ENCODE data around the gene USP4.
"Not testable (repeated sequence)": the region's sequence is repeated elsewhere in the genome, so short reads cannot be mapped to it uniquely, and the experiment has no call there.

The USP4 gene

DNA sequence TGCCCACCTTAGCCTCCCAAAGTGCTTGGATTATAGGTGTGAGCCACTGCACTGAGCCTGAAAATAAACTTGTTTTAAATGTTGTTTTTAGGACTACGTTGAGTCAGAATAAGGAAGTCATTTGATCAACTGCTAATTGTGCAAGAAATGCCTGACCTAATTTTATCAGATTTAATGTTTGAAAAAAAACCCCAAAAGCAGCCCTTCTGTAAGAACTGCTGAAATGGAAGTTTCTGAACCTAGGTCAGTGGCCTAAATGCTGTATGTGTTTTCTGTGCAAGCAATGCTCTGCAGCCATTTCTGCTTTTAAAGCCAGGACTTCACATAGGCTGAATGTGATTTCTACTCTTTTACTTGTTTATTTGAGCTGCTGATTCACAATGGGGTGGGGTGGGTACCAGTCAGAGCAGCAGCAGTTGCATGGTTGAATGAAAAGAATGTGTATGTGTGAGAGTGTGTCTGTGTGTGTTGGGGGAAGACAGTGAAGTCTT lies 11.7 kb upstream of the USP4 start:
- DNase-seq = no peak

DNA sequence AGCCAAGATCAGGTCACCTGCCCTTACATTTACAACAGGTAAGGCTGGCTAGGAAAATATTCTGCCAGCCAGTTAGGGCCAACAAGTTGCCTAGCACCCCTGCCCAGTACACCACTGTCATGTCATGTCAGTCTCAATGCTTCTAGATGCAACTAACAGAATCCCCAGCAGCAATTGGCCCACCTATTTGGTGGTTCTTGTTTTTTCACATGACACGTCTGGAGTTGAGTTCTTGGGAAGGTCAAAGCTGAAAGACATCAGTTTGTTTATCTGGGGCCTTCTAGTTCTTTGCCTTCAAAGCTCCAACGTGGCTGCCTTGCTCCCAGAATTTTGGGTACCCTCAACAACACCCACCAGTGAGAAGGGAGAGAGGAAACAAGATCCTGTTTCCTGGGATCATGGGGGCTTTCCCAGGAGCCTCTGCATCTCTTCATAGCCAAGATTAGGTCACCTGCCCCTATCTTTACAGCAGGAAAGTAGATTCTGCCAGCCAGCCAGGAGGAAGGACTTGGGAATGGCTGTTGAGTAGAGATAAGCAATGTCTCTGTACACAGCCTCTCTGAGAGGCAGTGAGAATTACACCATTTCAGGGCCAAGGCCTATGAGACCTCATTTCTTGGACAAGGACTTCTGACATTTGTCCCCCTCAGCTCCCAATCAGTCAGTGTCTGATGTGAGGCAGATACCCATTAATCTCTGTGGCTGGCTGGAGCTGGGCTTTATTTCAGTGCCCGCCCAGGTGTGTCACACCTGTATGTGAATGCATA lies 9.7 kb upstream of the USP4 start:
- DNase-seq = no peak

DNA sequence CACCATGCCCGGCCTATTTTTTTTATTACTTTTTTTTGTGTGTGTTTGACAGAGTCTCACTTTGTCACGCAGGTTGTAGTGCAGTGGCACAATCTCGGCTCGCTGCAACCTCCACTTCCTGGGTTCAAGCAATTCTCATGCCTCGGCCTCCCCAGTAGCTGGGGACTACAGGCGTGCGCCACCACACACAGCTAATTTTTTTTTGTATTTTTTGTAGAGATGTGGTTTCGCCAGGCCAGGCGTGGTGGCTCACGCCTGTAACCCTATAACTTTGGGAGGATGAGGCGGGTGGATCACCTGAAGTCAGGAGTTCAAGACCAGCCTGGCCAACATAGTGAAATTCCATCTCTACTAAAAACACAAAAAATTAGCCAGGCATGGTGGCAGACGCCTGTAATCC lies 8.5 kb upstream of the USP4 start:
- DNase-seq = not testable (repeated sequence)

DNA sequence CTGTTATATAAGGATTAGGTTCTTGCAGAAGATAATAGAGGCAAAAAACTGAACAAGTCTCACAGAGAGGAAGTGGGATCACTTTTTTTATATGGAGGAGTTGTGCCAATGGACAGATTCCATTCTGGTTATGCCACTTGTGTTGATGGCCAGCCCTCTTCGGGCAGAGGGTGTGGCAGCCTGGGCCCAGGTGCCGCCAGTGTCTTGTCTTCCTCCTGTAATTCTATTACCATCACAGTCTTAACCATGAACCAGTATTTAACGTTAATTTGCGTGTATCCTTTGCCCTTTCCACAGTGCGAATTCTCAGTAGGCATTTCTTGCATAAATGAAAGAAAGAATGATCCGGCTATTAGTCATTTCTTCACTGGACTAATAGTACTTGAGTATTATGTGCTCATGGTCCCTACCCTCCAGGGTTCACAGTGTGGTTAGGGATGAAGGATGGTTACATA lies 7.0 kb upstream of the USP4 start:
- DNase-seq = no peak

DNA sequence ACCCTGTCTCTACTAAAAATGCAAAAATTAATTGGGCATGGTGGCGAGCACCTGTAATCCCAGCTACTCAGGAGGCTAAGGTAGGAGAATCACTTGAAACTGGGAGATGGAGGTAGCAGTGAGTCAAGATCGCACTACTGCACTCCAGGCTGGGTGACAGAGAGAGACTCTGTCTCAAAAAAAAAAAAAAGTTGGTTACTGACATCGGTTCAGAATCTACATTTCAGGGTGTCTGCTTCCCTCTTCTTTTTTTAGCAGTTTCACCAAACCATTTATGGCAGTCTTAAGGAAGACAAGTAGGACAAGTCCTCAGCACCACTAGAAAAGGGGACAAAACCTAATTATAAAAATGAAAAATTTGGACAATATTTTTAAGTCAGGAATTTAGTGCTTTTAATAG lies 3.3 kb upstream of the USP4 start:
- DNase-seq = no peak

DNA sequence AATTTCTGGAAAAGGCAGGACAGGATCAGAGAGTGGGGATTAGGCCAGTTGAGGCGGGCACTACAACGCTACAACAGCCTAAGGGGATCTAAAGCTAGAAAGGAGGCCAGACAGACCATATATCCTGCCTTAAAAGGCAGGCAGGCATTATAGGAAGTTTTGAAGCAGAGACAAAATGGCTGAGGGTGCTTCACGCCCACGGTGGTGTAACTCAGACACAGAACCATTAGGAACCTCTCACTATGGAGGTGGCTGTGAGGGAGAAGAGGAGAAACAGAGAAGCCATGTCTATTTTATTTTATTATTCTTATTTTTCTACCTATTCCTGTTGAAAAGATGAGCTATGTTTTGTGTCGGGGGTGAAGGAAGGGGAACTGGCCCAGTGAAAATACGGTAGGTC lies 2.1 kb upstream of the USP4 start:
- no peak for DNase-seq

DNA sequence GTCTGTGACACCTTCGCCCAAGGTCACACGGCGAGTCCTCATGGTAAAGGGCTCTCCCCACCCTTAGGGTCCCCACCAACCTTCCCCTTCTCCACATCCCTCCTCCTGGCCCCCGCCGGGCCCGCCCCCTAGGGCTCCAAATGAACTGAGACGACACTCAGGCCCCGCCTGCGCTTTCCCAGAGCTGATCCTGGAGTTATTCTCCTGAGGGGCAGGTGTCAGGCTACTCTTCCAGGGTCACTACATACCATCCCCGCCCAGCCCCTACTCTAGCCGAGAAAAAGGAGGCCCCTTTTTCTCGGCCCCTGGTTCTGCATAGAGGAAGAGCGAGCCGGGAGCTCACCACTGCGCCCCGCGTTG lies 292 bp downstream of the USP4 start:
- no peak for DNase-seq

DNA sequence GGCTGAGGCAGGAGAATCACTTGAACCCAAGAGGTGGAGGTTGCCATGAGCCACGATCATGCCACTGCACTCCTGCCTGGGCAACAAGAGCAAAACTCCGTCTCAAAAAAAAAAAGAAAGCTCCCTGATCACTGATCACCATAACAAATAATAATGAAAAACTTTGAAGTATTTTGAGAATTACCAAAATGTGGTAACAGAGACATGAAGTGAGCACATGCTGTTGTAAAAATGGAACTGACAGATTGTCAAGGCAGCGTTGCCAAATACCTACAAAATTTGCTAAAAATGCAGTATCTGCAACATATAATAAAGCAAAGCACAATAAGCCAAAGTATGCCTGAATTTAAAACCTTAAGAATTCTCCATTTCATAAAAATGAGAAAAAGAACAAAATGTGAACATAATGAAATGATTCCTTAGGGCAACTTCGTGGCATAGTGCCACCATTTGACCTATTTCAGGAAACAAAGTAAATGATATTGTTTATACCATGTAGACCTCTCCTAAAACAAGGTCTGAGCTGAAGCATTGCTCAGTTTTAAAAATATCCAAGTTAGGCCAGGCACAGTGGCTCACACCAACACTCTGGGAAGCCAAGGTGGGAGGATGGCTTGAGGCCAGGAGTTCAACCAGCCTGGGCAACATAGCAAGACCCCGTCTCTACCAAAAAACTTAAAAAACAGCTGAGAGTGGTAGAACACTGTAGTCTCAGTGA lies 5.8 kb downstream of the USP4 start:
- no peak for DNase-seq

DNA sequence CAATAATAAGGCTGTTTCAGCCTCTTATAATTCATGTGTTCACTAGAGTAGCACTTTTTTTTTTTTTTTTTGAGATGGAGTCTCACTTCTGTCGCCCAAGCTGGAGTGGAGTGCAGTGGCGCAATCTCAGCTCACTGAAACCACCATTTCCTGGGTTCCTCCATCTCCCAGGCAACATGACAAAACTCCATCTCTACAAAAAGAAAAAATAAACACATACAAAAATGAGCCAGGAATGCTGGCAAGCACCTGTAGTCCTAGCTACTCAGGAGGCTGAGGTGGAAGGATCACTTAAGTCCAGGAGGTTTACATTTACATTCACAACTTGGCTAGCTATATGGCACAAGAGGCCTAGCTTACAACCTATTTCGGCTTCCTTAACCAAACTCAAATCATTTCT lies 6.8 kb downstream of the USP4 start:
- DNase-seq = peak; percentile 56

DNA sequence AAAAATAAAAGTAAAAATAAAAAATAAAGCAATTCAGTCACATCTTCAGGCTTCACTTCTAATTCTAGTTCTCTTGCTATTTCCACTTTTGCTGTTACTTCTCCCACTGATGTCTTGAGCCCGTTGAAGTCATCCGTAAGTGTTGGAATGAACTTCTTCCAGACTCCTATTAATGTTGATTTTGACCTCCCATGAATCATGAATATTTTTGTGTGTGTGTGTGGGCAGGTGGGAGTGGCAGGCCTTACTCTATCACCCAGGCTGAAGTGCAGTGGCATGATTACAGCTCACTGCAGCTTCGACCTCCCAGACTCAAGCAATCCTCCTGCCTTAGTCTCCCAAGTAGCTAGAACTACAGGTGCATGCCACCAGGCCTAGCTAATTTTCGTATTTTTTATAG lies 10.7 kb downstream of the USP4 start:
- no peak for DNase-seq

DNA sequence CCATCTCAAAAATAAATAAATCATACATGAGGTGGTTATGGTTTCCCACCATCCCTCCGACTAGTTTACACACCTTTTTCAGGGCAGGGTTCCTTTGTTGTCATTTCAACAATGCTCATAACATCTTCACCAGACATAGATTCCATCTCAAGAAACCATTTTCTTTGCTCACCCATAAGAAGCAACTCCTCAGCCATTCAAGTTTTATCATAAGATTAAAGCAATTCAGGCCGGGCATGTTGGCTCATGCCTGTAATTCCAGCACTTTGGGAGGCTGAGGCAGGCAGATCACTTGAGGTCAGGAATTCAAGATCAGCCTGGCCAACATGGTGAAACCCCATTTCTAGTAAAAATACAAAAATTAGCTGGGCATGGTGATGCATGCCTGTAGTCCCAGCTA lies 11.5 kb downstream of the USP4 start:
- not testable (repeated sequence) for DNase-seq

DNA sequence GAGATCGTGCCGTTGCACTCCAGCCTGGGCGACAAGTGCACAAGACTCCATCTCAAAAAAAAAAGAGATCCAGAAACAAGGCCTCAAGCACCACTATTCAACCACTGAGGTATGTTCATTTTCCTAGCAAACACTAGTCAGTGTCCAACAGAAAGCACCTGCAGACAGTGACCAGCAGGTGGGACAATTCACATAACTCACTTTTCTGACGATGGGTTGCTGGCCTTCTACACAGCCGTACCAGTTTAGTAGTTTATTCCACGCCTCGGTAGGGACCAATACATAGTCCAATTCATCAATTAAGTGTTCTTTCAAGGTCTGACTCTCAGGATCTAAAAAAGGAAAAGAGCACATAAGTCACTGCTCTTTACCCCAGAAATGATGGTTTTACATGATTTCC lies 12.4 kb downstream of the USP4 start:
- no peak for DNase-seq

DNA sequence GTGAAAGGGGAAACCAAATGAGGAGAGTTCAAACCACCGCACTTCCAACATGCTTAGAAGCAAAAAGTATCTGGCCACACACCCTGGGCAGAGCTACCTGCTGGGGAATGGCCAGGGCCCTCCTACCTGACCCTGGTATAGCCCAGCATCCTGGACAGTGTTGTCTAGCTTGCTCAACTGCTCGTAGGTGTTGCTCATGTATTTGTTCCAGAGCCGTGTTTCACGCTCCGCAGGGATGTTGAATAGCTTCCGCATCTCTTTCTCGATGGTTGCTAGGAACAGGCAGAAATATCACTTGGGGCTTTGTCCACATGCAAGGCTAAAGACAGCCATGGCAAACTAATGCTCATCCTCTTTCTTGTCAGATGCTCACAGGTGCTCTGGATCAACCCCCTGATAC lies 15.1 kb downstream of the USP4 start:
- no peak for DNase-seq

DNA sequence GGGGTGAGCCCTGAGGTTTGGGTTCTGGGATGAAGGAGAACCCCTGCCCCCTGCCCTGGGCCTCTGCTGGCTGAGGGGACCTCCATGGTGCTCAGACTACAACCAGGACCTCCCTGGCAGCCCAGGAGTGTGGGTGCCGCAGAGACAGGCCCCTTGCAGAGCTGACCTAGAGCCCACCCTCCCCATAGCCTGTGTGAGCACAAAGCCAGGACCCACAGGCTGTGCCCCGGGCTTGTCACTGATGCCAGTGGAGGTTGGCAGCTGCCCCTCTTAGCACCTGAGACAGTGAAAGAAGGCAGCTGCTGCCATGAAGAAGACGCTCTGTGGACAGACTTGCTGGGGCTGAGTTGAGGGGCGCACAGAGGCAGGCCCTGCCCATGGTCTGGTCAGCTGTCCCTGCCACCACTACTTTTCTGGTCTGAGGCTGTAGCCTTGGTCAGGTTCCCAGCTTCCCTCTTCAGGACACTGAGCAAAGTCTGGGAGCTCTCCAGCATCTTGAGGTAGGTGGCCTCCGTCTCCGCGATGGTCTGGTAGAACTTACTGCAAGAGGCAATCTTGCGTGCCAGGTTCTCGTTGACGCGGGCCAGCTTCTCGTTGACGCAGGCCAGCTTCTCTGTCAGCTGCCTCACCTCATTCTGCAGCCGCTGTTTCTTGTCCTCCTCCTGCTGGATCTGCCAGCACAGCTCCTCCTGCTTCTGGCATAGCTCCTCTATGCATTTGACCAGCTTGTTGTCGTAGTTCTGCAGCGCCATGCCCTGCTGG lies 23.0 kb downstream of the USP4 start:
- no peak for DNase-seq

DNA sequence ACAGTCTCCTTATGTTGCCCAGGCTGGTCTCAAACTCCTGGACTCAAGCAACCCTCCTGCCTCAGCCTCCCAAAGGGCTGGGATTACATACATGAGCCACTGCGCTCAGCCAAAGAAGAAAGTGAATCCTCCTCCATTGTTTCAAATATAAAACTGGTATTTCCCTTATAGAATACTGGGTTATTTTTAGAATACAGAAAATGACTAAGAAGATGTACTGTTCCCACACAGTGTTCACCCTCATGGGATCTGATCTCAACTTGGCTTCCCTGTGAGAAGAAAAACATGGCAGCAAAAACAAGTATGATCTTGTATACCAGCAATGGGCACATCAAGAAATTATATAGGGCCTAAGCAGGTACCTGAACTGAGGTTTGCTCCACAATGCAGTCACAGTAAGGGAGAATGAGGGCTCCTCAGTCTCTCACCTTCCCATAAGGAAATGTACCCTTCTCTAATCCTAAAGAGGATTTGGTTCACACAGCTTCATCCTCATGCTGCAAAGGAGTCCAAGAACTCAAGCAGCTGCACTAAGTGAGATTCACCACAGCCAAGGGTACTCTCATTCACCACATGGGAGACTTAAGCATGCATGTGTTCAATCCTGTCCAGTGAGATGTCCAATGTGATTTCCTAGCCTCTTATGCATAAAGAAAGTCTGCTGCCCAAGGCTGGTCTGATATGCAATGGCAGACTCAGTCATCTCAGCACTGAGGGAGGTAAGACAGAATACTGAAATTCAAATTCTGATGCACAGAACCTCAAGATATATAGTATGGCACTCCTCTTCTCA lies 25.8 kb downstream of the USP4 start:
- DNase-seq = no peak

DNA sequence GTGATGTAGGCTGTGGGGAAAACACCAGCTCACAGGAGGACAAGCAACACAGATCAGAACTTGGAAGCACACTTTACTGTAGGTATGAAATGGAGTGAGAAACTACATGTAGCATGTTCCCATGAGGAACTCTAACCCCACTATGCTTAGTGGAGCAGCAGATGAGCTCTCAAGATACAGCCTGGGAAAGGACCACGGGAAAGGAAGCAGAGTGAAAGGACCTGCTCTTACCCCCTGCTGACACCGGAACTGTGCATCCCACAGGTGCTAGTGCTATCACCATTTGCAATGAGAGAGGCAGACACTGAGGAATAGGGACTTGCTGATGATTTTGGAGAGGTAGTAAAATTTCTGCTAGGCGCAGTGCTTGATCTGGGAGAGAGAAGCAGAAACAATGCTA lies 28.6 kb downstream of the USP4 start:
- DNase-seq = no peak

DNA sequence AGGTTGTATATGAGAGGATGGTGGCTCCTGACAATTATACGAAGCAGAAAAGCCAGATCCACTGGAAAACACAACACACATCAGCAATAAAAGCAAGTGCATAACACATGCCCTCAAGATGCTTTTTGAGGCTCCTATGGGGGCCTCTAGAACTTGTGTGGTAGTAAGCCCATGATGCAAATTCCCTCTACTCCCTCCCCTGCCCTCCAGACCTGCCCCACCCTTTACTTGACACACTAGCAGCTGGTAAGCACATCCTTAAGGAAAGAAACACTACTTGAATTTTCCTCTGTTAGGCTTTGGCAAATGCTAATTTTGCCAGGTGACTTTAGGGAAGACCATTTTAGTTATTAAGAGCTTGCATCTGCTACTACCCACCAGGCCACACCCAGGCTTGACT lies 29.2 kb downstream of the USP4 start:
- DNase-seq = no peak

DNA sequence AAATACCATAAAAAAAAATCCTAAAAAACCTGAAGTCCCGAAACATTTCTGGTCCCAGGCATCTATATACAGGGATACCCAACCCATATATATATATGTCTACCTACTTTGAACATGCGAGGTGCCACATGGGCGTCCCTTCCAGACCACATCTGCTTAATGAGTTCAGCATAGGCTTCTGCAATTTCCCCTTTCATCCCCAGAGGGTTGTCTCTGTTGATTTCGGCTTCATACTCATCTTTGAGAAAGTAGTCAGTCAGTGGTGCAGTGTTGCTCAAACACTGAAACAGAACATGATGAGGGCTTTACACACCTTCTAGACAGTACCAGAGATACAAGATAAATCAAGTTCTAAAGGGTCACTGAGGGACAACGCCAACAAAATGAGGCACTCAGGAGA lies 34.2 kb downstream of the USP4 start:
- no peak for DNase-seq

DNA sequence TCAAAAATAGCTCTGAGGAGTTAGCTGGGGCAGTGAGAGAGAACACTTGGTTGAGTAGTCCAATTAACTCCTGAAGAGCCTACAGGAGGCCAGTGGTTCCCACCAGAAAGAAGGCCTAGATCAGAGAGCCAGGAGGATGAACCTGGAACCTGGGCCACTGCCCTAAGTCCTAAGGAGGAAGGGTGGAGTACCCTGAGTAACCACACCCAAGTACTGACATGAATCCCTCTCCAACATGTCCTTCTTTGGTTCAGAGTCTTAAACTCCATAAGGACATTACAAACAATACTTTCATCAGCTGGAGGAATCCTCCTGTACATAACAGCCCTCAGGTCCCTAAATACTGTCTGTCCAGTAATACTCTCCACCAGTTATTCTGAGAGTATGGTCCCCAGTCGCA lies 37.2 kb downstream of the USP4 start:
- no peak for DNase-seq

DNA sequence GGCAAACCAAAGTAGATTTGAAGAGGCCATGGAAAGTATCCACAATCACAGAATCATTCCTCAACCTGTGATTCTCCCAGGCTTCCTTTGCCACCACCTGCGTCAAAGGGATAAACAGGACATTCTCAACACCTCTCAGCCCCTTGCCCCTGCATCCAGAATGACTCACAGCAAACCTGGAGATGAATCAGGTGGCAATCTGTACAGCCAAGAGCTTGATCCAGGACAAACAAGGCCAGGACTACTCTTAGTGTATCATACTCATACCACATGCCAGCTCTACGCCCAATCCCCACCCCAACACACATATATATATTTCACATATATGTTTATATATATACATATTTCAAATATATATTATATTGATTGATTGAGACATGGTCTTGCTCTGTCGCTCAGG lies 39.3 kb downstream of the USP4 start:
- no peak for DNase-seq

DNA sequence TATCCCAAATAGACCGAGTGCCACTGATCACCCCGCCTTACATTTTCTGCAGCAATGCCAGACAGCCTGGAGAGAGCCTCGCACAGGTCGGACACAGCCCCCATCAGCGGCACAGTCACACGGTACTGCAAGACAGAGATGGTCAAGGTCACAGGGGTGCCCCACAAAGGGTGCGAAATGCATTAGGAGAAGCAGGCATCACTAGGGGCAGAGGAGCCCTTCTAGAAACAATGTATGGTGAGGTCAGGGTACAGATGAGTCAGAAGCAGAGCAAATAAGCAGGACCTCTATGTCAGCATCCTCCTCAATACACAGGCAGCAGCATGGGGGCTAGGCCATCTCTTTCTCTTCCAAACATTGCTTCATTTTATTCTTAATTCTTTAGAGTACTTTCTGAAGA lies 41.3 kb downstream of the USP4 start:
- DNase-seq = no peak

DNA sequence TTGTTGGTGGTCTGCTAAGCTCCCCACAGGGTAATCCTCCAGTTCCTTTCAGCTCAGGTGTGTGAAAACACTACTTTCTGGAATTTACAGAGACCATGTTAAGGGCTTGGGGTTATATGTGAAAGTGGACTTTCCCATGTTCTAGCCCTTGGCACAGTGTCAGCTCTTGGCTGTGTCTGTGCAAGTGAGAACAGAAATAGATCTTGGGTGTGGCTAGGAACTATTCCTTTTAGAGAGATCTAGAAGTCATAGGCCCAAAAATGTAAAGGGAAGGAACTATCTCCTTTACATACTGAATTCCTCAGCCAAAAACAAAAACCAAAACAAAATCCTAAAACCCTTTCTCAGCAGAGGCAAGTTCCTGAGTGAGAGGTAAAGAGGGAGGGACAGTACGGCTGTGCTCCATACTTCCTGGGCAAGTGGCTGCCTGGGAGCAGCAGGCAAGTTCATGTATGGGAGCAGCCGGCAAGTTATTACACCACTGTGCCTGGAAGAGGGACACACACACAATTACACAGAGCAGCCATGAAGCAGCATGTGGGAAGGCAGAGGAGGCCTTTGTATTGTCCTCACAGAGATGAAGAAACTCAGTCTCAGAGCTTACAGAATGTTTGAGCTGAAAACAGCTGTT lies 43.0 kb downstream of the USP4 start:
- DNase-seq = no peak

Data from CD4-positive, alpha-beta T cell treated with Interleukin-12 subunit alpha and Interleukin-12 subunit beta, for 1 hour (primary cell).